ENCODE results near the gene HPD. TPM values are rescaled to one million over a fixed set of nuclear protein-coding genes. Genes with fewer than 3 reads are reported as not detected.

HPD gene
- total and polyA plus RNA-seq, 7 experiments from 2014 or later, result not detected

GRCh38 chr12:121804417-121805111, 54.1 kb downstream of the HPD start:
- Histone ChIP-seq H3K27me3 (ENCODE audit: control insufficient read depth in 2 of 2, insufficient read depth in 2 of 2, low read length in 2 of 2) (no peaks in the 10 kb centered on the region), H3K4me3 (ENCODE audit: low read length) (peak overlapping the region; percentile 77), H3K9me3 (ENCODE audit: control insufficient read depth in 2 of 3, low read length in 3 of 3) (no peaks in the 10 kb centered on the region), H3K4me1 (ENCODE audit: control insufficient read depth in 2 of 2, insufficient read depth in 2 of 2, low read length in 2 of 2) (peaks cover 14 to 21% of the 10 kb centered on the region in 2 donors), H3K36me3 (ENCODE audit: control insufficient read depth in 2 of 3, insufficient read depth in 3 of 3, low read length in 3 of 3) (peaks cover 0 to 53% (median 3%) of the 10 kb centered on the region in 3 experiments), H3K27ac (ENCODE audit: low read depth, low read length) (peak overlapping the region; percentile 81)
- intact Hi-C loops (cut with micrococcal nuclease), result loop anchor here in 1 of 2 donors (5.0 to 10.0 kb wide), 2 partner anchors 222 to 420 kb away; partner anchors contain the start of genes DIABLO and KDM2B
- H3K9me3 Mint-ChIP-seq, result peaks cover 0 to 9% (median 0%) of the 10 kb centered on the region in 11 donors
- POLR2A ChIA-PET, result interaction anchor here (0.8 to 33.4 kb wide), 11 partner anchors 5 to 591 kb away, joined by 3 to 1941 read pairs (median 5); partner anchors contain the start of genes PSMD9, RHOF, SETD1B and TMEM120B
- peak overlapping the region; percentile 88 to 100 (median 92) for H3K4me3 Mint-ChIP-seq
- peak overlapping the region; percentile 87 to 100 (median 97) for H3K27ac Mint-ChIP-seq
- ATAC-seq, result peak; percentile 5
- CTCF ChIA-PET, result interaction anchor here (1.0 to 13.4 kb wide), 2 partner anchors 8 to 28 kb away, joined by 3 to 609 read pairs; partner anchors contain the start of gene RHOF
- DNase-seq, result peak in 8 of 9 donors; percentile 50 to 74 (median 58)
- peaks cover 10 to 34% (median 13%) of the 10 kb centered on the region in 5 donors for H3K36me3 Mint-ChIP-seq
- H3K27me3 Mint-ChIP-seq, result no peaks in the 10 kb centered on the region
- peaks cover 16 to 37% (median 19%) of the 10 kb centered on the region in 7 donors for H3K4me1 Mint-ChIP-seq

- ATAC-seq (peak; percentile 6), DNase-seq (peak in 8 of 9 donors; percentile 57 to 69 (median 64))
- peaks cover 17 to 35% (median 20%) of the 10 kb centered on the region in 7 donors for H3K4me1 Mint-ChIP-seq
- no peaks in the 10 kb centered on the region for H3K27me3 Mint-ChIP-seq
- Histone ChIP-seq H3K9me3 (ENCODE audit: control insufficient read depth in 2 of 3, low read length in 3 of 3) (no peaks in the 10 kb centered on the region), H3K27me3 (ENCODE audit: control insufficient read depth in 2 of 2, insufficient read depth in 2 of 2, low read length in 2 of 2) (no peaks in the 10 kb centered on the region), H3K27ac (ENCODE audit: low read depth, low read length) (peak within 1 kb of the TSS; percentile 96), H3K36me3 (ENCODE audit: control insufficient read depth in 2 of 3, insufficient read depth in 3 of 3, low read length in 3 of 3) (peaks cover 0 to 47% (median 3%) of the 10 kb centered on the region in 3 experiments), H3K4me1 (ENCODE audit: control insufficient read depth in 2 of 2, insufficient read depth in 2 of 2, low read length in 2 of 2) (peaks cover 19 to 21% of the 10 kb centered on the region in 2 donors), H3K4me3 (ENCODE audit: low read length) (peak within 1 kb of the TSS; percentile 94)
- ChIA-PET CTCF (interaction anchor here (13.4 to 14.9 kb wide), 2 partner anchors 4 to 8 kb away, joined by 609 read pairs; partner anchors contain the start of genes RHOF and SETD1B), POLR2A (interaction anchor here (0.8 to 33.4 kb wide), 10 partner anchors 4 to 590 kb away, joined by 3 to 1941 read pairs (median 6); partner anchors contain the start of genes KDM2B, ORAI1, RHOF and SETD1B)
- peak within 1 kb of the TSS; percentile 98 to 100 (median 99) for H3K27ac Mint-ChIP-seq
- peaks cover 8 to 32% (median 12%) of the 10 kb centered on the region in 5 donors for H3K36me3 Mint-ChIP-seq
- intact Hi-C loops (cut with micrococcal nuclease), result loop anchor here (1.0 to 10.0 kb wide), 7 partner anchors 7 to 421 kb away; partner anchors contain the start of genes KDM2B (in 2 of the 2) and DIABLO (in 1 of the 2)
- peaks cover 0 to 9% (median 0%) of the 10 kb centered on the region in 11 donors for H3K9me3 Mint-ChIP-seq
- peak within 1 kb of the TSS; percentile 92 to 100 (median 97) for H3K4me3 Mint-ChIP-seq
Measured at GRCh38 chr12:121803861-121804416, 54.7 kb downstream of the HPD start, which contains the start of gene SETD1B. SETD1B (plus strand) TSS chr12:121804009; CDS start chr12:121804738, 729 bp downstream.

- peaks cover 12 to 35% (median 15%) of the 10 kb centered on the region in 5 donors for H3K36me3 Mint-ChIP-seq
- CTCF ChIA-PET, result interaction anchor here (0.6 to 14.9 kb wide), 10 partner anchors 5 to 1222 kb away, joined by 3 to 609 read pairs (median 4); partner anchors contain the start of genes RHOF and SETD1B
Measured at GRCh38 chr12:121802843-121803698, 55.6 kb downstream of the HPD start.

GRCh38 chr12:121802485-121802842, 56.2 kb downstream of the HPD start:
- Mint-ChIP-seq H3K4me1 (peaks cover 24 to 37% (median 30%) of the 10 kb centered on the region in 7 donors), H3K36me3 (peaks cover 14 to 35% (median 16%) of the 10 kb centered on the region in 5 donors), H3K9me3 (peaks cover 0 to 9% (median 0%) of the 10 kb centered on the region in 11 donors), H3K27me3 (no peaks in the 10 kb centered on the region), H3K4me3 (peak overlapping the region; percentile 89 to 99 (median 96)), H3K27ac (peak overlapping the region; percentile 98 to 100 (median 99))
- H3K27me3 ChIP-seq (ENCODE audit: control insufficient read depth in 2 of 2, insufficient read depth in 2 of 2, low read length in 2 of 2), result no peaks in the 10 kb centered on the region
- H3K4me1 ChIP-seq (ENCODE audit: control insufficient read depth in 2 of 2, insufficient read depth in 2 of 2, low read length in 2 of 2), result peaks cover 25 to 26% of the 10 kb centered on the region in 2 donors
- POLR2A ChIA-PET, result interaction anchor here (0.6 to 33.4 kb wide), 25 partner anchors 2 to 1602 kb away, joined by 3 to 1941 read pairs (median 8); partner anchors contain the start of genes KDM2B, KNTC1, MORN3 and ORAI1
- peak overlapping the region; percentile 96 for H3K27ac ChIP-seq (ENCODE audit: low read depth, low read length)
- CTCF ChIA-PET, result interaction anchor here (0.6 to 14.9 kb wide), 9 partner anchors 5 to 1221 kb away, joined by 3 to 609 read pairs (median 4); partner anchors contain the start of genes RHOF and SETD1B
- DNase-seq (peak in 1 of 9 donors; percentile 56), ATAC-seq (no peak)
- H3K9me3 ChIP-seq (ENCODE audit: control insufficient read depth in 2 of 3, low read length in 3 of 3), result no peaks in the 10 kb centered on the region
- peaks cover 0 to 51% (median 0%) of the 10 kb centered on the region in 3 experiments for H3K36me3 ChIP-seq (ENCODE audit: control insufficient read depth in 2 of 3, insufficient read depth in 3 of 3, low read length in 3 of 3)
- peak overlapping the region; percentile 94 for H3K4me3 ChIP-seq (ENCODE audit: low read length)
- intact Hi-C loops (cut with micrococcal nuclease), result loop anchor here (1.0 to 10.0 kb wide), 7 partner anchors 8 to 422 kb away; partner anchors contain the start of genes KDM2B (in 2 of the 2), DIABLO (in 1 of the 2) and PSMD9 (in 1 of the 2)

More at GRCh38 chr12:121802843-121803698, 55.6 kb downstream of the HPD start:
- ATAC-seq (peak; percentile 65), DNase-seq (peak; percentile 84 to 94 (median 92))
- Mint-ChIP-seq H3K27ac (peak overlapping the region; percentile 98 to 100 (median 99)), H3K27me3 (no peaks in the 10 kb centered on the region), H3K4me3 (peak overlapping the region; percentile 89 to 99 (median 96)), H3K9me3 (peaks cover 0 to 9% (median 0%) of the 10 kb centered on the region in 11 donors), H3K4me1 (peaks cover 24 to 37% (median 29%) of the 10 kb centered on the region in 7 donors)
- H3K9me3 ChIP-seq (ENCODE audit: control insufficient read depth in 2 of 3, low read length in 3 of 3), result no peaks in the 10 kb centered on the region
- peaks cover 0 to 47% (median 0%) of the 10 kb centered on the region in 3 experiments for H3K36me3 ChIP-seq (ENCODE audit: control insufficient read depth in 2 of 3, insufficient read depth in 3 of 3, low read length in 3 of 3)
- POLR2A ChIA-PET, result interaction anchor here (0.5 to 33.4 kb wide), 22 partner anchors 3 to 1602 kb away, joined by 3 to 1941 read pairs (median 7); partner anchors contain the start of genes KDM2B, MORN3, ORAI1 and PSMD9
- peak overlapping the region; percentile 96 for H3K27ac ChIP-seq (ENCODE audit: low read depth, low read length)
- intact Hi-C loops (cut with micrococcal nuclease), result loop anchor here (1.0 to 10.0 kb wide), 10 partner anchors 8 to 422 kb away; partner anchors contain the start of genes KDM2B (in 2 of the 2), DIABLO (in 1 of the 2) and PSMD9 (in 1 of the 2)
- no peaks in the 10 kb centered on the region for H3K27me3 ChIP-seq (ENCODE audit: control insufficient read depth in 2 of 2, insufficient read depth in 2 of 2, low read length in 2 of 2)
- H3K4me3 ChIP-seq (ENCODE audit: low read length), result peak overlapping the region; percentile 94
- peaks cover 21 to 28% of the 10 kb centered on the region in 2 donors for H3K4me1 ChIP-seq (ENCODE audit: control insufficient read depth in 2 of 2, insufficient read depth in 2 of 2, low read length in 2 of 2)

Measured in naive thymus-derived CD4-positive, alpha-beta T cell (primary cell).